Measurements from ENCODE around the gene INSR.
"Not testable (repeated sequence)": the region's sequence is repeated elsewhere in the genome, so short reads cannot be mapped to it uniquely, and the experiment has no call there.

INSR gene

DNA sequence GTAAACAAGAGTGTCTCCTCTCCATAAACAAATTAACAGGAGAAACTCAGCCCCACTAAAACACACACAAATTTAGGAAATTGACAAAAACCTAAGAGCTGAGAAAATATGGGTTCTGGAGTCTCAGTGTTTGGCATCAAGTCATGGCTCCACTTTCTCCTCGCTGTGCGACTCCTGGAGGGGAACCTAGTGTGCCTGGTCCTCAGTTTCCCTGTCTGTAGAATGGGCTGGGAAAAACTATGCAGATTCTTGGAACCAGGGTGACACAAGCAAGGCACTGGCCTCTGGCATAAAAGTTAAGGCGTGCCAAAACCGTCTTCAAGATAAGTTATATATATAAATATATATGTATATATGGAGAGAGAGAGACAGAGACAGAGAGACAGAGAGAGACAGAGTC is 83.9 kb downstream of the INSR start:
- Histone ChIP-seq H3K9me3 (no peaks in the 10 kb centered on the region), H3K4me3 (no peak overlapping the region), H3K4me1 (peaks cover 0 to 45% (median 22%) of the 10 kb centered on the region in 4 donors), H3K27me3 (no peaks in the 10 kb centered on the region), H3K36me3 (no peaks in the 10 kb centered on the region), H3K27ac (no peak overlapping the region)
- DNase-seq: no peak
- TF ChIP-seq, protein P1, sequence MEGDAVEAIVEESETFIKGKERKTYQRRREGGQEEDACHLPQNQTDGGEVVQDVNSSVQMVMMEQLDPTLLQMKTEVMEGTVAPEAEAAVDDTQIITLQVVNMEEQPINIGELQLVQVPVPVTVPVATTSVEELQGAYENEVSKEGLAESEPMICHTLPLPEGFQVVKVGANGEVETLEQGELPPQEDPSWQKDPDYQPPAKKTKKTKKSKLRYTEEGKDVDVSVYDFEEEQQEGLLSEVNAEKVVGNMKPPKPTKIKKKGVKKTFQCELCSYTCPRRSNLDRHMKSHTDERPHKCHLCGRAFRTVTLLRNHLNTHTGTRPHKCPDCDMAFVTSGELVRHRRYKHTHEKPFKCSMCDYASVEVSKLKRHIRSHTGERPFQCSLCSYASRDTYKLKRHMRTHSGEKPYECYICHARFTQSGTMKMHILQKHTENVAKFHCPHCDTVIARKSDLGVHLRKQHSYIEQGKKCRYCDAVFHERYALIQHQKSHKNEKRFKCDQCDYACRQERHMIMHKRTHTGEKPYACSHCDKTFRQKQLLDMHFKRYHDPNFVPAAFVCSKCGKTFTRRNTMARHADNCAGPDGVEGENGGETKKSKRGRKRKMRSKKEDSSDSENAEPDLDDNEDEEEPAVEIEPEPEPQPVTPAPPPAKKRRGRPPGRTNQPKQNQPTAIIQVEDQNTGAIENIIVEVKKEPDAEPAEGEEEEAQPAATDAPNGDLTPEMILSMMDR (IDR thresholded peaks at IDR 0.05): no peak
- intact Hi-C loops (cut with DNase I; ENCODE audit: low total_unique reads): no loop called here

- H3K9me3 ChIP-seq; H3K36me3 ChIP-seq; H3K27ac ChIP-seq; H3K27me3 ChIP-seq; intact Hi-C loops (cut with DNase I; ENCODE audit: low total_unique reads); H3K4me3 ChIP-seq; DNase-seq: not testable (repeated sequence)
- H3K4me1 ChIP-seq: peaks cover 0 to 40% (median 21%) of the 10 kb centered on the region in 4 donors
These were observed 84.5 kb downstream of the INSR start for GRCh38 chr19:7209597-7210325.

- H3K4me3 ChIP-seq; DNase-seq; intact Hi-C loops (cut with DNase I; ENCODE audit: low total_unique reads); H3K27ac ChIP-seq; H3K9me3 ChIP-seq; H3K27me3 ChIP-seq; H3K36me3 ChIP-seq: not testable (repeated sequence)
- H3K4me1 ChIP-seq: peaks cover 0 to 39% (median 20%) of the 10 kb centered on the region in 4 donors
These were observed 85.2 kb downstream of the INSR start for GRCh38 chr19:7209036-7209435.

DNA sequence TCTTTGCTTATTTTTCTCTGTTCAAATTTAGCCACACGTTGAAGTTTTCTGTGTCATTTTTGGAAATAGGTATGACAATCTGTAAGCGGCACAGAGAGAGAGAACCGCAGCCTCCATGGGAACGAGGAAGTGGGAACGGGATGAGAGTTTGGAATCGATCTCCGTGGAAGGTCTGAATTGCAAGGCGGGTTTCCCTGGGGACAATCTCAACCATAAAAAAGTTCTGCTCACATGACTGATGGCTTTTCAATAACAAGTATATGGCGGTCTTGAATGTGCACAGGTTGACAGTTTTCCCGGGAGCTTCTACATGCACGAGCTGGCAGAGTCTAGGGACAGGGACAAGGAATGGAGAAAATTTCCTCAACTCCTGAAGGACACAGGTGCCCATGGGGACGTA is 90.9 kb downstream of the INSR start:
- H3K4me3 ChIP-seq: no peak overlapping the region
- DNase-seq: no peak
- no peaks in the 10 kb centered on the region for H3K9me3 ChIP-seq
- H3K4me1 ChIP-seq: peaks cover 0 to 9% (median 6%) of the 10 kb centered on the region in 4 donors
- no peaks in the 10 kb centered on the region for H3K36me3 ChIP-seq
- intact Hi-C loops (cut with DNase I; ENCODE audit: low total_unique reads): no loop called here
- H3K27ac ChIP-seq: no peak overlapping the region
- TF ChIP-seq, protein P1 (IDR thresholded peaks at IDR 0.05): no peak
- no peaks in the 10 kb centered on the region for H3K27me3 ChIP-seq

DNA sequence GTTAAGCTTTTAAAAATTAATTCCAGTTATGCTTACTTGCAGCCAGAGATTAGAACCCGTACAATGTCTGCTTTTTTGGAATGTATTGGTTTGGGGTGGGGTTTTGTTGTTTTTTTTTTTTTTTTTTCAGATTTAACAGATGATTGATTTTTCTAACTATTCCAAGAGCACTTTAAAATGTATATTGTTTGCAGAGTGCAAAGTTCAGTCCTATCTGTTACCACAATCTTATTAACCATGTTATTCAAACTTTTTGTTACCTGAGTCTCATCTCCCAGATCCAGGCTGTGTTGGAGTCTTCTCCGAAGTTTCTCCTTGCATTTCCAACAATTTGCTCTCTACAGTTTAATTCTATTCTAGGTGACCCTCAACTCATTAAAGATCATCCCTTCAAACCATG is 91.3 kb downstream of the INSR start:
- no peak overlapping the region for H3K4me3 ChIP-seq
- TF ChIP-seq, protein P1 (IDR thresholded peaks at IDR 0.05): no peak
- H3K27ac ChIP-seq: no peak overlapping the region
- no peaks in the 10 kb centered on the region for H3K27me3 ChIP-seq
- peaks cover 0 to 11% (median 6%) of the 10 kb centered on the region in 4 donors for H3K4me1 ChIP-seq
- DNase-seq: no peak
- H3K9me3 ChIP-seq: no peaks in the 10 kb centered on the region
- H3K36me3 ChIP-seq: no peaks in the 10 kb centered on the region
- intact Hi-C loops (cut with DNase I; ENCODE audit: low total_unique reads): no loop called here

GRCh38 chr19:7200736-7201135 is 93.5 kb downstream of the INSR start:
- Histone ChIP-seq H3K36me3 (no peaks in the 10 kb centered on the region), H3K9me3 (no peaks in the 10 kb centered on the region), H3K4me1 (peaks cover 0 to 22% (median 10%) of the 10 kb centered on the region in 4 donors), H3K27me3 (no peaks in the 10 kb centered on the region), H3K4me3 (no peak overlapping the region), H3K27ac (no peak overlapping the region)
- no peak for DNase-seq
- intact Hi-C loops (cut with DNase I; ENCODE audit: low total_unique reads): no loop called here
- TF ChIP-seq, protein P1 (IDR thresholded peaks at IDR 0.05): no peak

Data from tibial artery (tissue), 4 donors.